ENCODE measurements around the gene SPOPL.

- TF ChIP-seq FOXA2 (IDR thresholded peaks at IDR 0.05) (no peak), YY1 (IDR thresholded peaks at IDR 0.05) (no peak), RXRA (IDR thresholded peaks at IDR 0.05) (no peak), HNF4G (IDR thresholded peaks at IDR 0.05) (no peak)
- TF ChIP-seq, protein P1, sequence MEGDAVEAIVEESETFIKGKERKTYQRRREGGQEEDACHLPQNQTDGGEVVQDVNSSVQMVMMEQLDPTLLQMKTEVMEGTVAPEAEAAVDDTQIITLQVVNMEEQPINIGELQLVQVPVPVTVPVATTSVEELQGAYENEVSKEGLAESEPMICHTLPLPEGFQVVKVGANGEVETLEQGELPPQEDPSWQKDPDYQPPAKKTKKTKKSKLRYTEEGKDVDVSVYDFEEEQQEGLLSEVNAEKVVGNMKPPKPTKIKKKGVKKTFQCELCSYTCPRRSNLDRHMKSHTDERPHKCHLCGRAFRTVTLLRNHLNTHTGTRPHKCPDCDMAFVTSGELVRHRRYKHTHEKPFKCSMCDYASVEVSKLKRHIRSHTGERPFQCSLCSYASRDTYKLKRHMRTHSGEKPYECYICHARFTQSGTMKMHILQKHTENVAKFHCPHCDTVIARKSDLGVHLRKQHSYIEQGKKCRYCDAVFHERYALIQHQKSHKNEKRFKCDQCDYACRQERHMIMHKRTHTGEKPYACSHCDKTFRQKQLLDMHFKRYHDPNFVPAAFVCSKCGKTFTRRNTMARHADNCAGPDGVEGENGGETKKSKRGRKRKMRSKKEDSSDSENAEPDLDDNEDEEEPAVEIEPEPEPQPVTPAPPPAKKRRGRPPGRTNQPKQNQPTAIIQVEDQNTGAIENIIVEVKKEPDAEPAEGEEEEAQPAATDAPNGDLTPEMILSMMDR (IDR thresholded peaks at IDR 0.05; ENCODE audit: low read depth, low read length, missing input control), result no peak
- TF ChIP-seq, protein P2, sequence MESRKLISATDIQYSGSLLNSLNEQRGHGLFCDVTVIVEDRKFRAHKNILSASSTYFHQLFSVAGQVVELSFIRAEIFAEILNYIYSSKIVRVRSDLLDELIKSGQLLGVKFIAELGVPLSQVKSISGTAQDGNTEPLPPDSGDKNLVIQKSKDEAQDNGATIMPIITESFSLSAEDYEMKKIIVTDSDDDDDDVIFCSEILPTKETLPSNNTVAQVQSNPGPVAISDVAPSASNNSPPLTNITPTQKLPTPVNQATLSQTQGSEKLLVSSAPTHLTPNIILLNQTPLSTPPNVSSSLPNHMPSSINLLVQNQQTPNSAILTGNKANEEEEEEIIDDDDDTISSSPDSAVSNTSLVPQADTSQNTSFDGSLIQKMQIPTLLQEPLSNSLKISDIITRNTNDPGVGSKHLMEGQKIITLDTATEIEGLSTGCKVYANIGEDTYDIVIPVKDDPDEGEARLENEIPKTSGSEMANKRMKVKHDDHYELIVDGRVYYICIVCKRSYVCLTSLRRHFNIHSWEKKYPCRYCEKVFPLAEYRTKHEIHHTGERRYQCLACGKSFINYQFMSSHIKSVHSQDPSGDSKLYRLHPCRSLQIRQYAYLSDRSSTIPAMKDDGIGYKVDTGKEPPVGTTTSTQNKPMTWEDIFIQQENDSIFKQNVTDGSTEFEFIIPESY (IDR thresholded peaks at IDR 0.05), result no peak
Observed at GRCh38 chr2:138470941-138471340, 30.6 kb upstream of the SPOPL start.

Measured in liver (tissue), 3 donors.